NCI-H345 treated with DMSO at 0.1 percent for 48 hours (cell line): Measurements from ENCODE around the gene MLLT11.
"Not testable (repeated sequence)": the region's sequence is repeated elsewhere in the genome, so short reads cannot be mapped to it uniquely, and the experiment has no call there.

Experiments
- DNase-seq: peaks from one replicate; lab custom pipeline; 2025; ENCODE audit not compliant: unreplicated experiment; lab: John Stamatoyannopoulos, UW

MLLT11 gene

DNA sequence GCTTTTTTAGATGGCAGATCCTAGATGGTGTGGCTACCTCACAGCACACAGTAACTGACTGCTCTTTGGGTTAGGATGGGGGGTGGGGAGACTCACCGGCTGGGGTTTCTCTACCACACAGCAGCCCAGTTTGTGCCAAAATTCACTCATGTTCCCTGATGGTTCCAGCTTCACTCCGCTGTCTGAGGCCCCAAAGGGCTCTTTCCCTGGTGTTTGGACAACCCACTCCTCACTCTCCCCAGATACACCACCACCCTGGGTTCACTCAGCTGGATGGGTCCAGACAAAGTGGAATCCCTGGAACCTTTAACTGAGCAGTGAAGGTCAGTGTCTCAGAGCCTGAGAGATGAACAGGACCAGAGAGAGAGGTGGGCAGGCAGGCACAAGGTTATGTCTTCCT, 4.6 kb upstream of the MLLT11 start:
- no peak for DNase-seq

DNA sequence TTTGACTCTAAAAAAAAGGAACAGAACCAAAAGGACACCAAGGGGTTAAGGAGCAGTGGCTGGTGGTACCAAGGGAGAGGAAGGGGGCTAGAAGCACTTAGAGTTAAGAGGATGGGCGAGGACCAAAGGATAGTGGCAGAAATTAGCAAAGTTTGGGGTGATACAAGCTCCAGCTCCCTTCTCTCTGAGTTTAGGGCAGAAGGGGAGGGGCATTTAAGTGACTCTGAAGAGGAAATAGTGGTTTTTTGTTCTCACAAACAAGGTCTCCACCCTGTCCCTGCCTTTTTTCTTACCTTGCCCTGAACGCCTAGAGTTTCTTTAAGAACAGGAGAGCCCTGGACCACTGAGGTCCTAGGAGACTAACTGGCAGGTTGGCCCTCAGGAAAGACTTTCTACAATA, 4.0 kb upstream of the MLLT11 start:
- DNase-seq = no peak

DNA sequence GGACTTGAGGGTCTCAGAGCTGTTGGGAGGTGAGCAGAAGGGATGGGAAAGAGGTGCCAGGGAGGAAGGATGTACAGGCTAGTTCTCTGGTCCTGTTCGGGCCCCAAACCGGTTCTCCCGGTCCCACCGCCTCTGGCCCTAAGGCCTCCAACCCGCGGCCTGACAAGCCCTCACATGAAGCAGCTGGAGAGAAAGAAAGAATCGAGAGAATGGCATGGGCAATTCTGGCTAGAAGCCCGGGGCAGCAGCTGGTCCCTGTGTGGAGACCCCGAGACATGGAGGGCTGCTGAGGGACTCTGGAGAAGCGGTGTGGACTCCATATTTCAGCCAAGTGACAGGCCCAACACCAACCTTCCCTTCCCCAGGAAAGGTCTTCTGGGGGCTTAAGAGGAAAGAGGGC, 1.5 kb upstream of the MLLT11 start:
- DNase-seq = peak; percentile 67

DNA sequence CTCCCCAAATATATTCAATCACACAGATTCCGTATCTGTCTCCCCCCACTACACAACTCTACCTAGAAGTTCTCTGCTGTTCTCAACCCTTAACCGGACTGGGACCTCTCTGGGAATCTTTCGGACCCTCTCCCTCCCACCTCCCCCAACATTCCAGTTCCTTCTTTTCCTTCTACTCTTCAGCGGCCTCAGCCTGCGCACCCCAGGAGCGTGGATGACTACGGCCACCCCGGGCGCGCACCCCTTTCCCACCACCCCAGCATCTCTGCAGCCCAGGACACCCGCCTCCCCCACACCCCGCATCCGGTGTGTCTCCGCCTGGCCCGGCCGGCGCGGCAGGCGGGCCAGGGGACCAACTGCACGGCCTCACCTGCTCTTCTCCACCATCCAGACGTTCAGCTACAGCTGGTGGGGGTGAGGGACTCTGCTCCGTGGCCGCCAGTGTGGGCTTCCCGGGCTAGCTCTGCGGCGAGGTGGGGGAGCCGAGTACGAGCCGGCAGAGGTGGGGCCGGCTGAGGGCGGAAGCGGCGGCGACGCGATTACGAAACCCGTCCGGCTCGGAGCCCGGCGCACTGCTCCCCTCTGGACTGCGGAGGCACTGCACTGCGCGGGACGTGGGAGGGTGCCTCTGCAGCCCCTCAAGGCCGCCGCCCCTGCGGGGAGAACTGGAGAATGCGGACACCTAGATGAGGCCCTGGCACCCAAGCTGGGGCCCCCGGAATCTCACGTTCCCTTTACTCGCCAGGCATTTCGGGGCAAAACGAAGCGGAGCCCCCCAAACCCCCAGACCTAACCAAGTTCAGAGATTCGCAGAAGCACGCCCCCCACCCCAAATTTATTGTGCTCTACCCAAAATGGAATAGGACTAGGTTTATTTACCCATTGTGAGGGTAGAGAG, 839 bp upstream of the MLLT11 start, which contains the start of gene CDC42SE1:
Gene CDC42SE1, minus strand, starts transcription at position 514 of the 898 bp plus-strand sequence. CDS start 3,892 bp downstream, outside the sequence.
- peak; percentile 94 for DNase-seq

DNA sequence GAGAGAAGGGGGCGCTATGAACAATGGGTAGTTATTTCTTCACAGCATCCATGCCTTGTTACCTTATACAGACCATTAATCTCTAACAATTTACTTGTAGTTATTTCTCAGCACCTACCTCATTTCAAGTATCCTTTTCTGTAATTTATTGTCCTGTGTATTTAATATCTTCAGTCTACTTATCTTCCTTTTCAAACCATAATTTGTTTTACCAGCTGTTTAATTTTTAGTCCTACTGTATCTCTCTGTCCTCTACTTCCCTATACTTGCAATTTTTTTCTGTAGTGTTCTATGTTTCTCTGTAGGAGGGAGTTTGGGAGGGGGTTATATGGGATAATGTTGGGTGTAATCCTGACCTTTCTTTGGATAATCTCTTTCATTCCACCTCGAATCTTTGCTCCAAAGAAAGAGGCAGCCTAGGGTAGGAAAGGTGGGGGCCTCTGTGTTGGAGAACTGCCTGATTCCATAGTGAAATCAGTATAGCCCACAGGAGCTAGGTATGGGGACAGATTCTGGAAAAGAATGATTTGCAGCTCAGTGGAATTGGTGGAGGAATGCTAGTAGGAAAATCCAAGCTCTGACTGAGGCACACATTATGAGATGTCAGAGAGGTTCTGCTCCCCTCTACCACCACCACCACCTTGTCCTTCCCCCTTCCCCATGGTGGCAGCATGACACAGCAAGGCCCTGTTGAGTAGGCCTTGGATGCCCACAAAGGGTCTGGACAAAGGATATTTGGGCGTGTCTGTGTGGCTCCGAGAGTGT, 642 bp downstream of the MLLT11 start:
- peak; percentile 58 for DNase-seq

DNA sequence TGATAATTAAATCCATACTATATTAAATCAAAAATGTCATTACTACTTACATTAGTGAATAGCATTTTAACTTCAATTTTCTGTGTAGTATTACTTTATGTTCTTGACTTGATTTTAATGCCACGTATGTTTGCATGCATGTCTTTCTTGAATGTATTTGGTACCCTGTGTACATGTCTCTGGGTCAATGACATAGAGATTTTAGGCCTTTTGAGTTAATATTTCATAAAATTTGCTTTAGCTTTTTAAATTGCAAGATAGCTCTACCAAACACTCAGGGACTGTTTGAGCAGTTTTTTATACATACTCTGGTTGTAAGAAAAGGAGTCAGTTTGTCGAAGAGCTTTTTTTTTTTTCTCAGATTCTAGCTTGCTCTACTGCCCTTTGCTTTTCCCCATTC, 1.5 kb downstream of the MLLT11 start:
- no peak for DNase-seq

DNA sequence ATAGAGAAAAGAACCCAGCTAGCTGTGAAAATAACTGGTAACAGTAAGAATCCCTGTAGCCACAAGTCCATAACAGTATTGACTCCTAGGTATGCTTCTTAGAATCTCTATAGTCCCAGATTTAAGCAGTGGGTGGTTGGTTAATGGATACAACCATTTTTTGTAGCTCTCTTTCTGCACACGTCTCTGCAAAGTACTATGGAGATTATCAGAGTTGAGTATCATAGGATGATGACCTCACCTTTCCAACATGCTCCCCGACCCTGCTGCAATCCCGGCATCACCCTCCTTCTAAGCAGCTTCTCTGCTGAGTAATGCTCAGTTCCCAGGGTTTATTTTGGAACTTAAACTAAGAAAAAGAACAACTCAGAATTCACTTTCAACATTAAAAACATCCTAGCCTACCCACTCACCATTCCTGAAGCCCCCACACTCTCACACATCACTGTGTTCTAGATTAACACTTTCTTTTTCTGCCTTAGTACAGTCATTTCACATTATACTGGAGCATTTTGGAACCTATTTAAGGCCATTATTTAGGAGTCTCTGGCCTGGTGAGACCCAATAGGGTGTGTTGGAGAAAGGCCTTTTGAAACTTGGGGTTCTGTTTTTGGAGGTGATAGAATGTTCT, 2.7 kb downstream of the MLLT11 start:
- no peak for DNase-seq

DNA sequence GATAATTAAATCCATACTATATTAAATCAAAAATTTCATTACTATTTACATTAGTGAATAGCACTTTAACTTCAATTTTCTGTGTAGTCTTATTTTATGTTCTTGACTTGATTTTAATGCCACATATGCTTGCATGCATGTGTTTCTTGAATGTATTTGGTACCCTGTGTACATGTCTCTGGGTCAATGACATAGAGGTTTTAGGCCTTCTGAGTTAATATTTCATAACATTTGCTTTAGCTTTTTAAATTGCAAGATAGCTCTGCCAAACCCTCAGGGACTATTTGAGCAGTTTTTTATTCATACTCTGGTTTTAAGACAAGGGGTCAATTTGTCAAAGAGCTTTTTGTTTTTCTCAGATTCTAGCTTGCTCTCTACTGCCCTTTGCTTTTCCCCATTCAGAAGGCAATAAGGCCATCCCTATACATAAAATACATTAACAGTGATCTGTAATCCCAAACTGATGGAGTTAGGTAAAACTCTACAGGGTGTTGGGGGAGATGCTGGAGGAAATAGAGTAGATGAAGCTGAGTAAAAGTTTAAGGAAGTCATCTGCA, 5.0 kb downstream of the MLLT11 start:
- no peak for DNase-seq

DNA sequence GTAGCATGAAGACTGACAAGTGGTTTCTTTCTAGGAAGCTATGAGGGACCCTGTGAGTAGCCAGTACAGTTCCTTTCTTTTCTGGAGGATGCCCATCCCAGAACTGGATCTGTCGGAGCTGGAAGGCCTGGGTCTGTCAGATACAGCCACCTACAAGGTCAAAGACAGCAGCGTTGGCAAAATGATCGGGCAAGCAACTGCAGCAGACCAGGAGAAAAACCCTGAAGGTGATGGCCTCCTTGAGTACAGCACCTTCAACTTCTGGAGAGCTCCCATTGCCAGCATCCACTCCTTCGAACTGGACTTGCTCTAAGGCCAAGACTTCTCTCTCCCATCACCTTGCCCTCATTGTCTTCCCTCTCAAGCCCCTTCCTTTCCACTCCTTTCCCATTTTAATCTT, 7.0 kb downstream of the MLLT11 start:
- DNase-seq = no peak

DNA sequence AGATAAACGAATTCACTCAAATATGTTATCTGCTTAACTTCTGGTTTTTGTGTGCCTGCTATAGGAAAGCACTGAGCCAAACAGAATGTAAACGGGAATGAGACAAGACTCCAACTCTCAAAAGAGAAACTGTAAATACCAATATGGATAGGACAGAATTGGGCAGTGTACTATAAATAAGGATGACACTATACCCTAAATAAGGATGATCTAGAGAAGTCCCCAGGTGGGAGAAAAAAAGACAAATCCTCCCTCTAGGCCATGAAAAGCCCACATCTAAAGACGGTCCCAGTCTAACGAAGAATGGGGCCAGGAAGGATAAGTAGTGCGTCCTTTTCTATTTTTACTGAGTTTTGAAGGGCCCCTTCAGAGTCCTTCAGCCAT, 8.9 kb downstream of the MLLT11 start:
- peak; percentile 99 for DNase-seq

DNA sequence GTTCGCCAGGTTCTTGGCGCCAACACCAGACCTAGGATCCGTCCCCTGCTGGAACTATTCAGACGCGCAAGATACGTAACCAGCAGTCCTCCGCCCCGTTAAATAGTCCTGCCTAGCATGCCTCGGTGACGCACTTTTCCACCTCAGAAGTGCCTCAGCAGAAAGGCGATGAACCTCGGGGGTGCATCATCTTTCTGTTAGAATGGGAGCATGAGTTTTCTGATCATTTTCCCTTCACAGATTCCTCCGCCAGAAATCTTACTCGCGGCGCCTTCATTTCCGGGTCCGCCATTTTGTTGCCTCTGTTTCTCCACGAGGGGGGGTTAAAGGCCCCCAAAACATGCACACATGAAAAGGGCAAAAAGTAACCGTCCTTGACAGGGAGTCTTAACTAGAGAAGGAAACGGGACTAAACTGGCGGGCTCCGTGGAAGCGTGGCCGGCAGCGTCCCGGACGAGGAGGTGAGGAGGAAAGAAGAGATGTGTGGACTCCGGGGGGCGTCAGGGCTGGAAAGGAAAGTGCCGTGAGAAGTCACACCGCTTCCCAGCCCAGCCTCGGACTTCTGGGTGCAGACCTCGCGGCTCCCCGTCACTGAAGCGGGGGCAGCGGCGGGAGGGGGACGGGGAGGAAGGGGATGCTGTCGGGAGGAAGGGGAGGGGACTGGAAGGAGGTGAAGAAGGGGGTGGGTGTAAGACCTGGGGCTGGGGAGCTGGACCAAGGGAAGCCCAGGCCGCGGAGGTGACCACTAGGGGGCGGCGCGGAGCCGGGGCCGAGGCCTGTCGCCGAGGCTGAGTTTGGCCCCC, 10.5 kb downstream of the MLLT11 start, which contains the start of gene GABPB2:
Gene GABPB2, plus strand, starts transcription at position 288 of the 803 bp plus-strand sequence. CDS start 17,429 bp downstream, outside the sequence.
- peak; percentile 99 for DNase-seq

DNA sequence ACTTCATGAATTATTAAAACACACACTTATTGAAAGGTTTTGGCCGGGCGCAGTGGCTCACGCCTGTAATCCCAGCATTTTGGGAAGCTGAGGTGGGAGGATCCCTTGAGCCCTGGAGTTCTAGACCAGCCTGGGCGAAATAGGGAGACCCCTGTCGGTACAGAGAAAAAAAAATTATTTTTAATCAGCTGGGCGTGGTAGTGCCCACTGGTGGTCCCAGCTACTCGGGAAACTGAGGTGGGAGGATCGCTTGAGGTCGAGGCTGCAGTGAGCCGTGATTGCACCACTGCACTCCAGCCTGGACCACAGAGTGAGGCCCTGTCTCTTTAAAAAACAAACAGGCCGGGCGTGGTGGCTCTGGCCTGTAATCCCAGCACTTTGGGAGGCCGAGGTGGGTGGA, 12.0 kb downstream of the MLLT11 start:
- no peak for DNase-seq

DNA sequence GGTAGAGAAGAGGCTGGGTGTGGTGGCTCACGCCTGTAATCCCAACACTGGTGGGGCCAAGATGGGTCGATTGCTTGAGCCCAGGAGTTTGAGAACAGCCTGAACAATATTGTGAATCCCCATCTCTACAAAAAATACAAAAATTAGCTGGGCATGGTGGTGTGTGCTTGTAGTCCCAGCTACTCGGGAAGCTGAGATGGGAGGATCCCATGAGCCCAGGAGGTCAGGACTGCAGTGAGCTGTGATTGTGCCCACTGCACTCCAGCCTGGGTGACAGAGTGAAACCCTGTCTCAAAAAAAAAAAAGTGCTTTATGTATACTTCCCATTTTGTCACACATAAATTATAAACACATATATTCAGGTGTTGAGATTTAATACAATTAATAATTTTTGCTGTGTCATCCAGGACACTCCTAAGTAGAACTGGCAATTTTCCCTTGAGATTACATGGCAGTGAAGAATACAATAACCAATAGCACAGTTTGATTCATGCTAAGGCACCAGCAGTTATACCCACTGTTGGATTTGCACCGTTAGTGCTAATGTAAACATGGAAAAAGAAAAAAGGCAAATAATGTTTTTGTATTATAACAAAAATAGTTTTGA, 25.9 kb downstream of the MLLT11 start:
- no peak for DNase-seq

DNA sequence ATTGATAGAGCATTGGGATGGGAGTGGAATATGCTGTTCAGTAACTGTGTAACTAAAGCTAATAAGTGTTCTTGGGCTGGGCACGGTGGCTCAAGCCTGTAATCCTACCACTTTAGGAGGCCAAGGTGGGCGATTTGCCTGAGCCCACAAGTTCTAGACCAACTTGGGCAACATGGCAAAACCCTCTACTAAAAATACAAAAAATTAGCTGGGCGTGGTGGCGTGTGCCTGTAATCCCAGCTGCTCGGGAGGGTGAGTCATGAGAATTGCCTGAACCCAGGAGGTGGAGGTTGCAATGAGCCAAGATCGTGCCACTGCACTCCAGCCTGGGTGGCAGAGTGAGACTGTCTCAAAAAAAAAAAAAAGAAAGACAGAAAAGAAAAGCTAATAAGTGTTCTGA, 37.2 kb downstream of the MLLT11 start:
- not testable (repeated sequence) for DNase-seq

DNA sequence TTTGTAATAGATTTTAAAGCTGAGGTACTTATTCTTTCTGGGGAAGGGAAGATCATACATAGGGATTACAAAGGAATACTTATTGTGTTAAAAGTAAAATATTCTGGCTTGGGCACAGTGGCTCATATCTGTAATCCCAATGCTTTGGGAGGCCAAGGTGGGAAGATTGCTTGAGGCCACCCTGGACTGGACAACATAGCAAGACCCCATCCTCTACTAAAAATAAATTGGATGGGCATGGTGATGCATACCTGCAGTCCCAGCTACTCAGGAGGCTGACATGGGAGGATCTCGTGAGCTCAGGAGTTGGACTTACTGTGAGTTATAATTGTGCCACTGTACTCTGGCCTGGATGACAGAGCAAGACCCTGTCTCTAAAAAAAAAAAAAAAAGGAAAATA, 37.9 kb downstream of the MLLT11 start:
- DNase-seq = no peak

DNA sequence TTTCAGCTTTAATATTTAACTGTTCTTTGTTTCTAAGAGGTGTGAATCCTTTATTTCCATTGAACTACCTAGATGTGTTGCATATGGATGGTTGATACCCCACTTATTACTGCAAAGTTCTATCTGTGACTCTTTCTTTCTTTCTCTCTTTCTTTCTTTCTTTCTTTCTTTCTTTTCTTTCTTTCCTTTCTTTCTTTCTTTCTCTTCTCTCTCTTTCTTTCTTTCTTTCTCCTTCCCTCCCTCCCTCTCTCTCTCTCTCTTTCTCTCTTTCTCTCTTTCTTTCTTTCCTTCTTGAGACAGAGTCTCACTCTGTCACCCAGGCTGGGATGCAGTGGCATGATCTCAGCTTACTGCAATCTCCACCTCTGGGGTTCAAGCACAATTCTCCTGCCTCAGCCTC, 44.4 kb downstream of the MLLT11 start:
- no peak for DNase-seq

DNA sequence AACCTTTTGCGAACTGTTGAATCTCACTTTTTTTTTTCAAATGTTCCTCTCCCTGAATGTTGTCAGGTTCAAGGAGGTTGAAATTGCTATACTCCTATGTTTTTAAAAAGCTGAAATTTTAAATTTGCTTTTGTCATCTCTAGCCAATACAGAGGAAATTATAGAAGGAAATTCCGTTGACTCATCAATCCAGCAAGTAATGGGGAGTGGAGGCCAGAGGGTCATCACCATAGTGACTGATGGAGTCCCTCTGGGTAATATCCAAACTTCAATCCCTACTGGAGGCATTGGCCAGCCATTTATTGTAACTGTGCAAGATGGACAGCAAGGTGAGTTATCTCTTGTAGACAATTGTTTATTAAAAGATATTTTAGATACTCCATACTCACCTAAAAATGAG, 46.7 kb downstream of the MLLT11 start:
- no peak for DNase-seq

DNA sequence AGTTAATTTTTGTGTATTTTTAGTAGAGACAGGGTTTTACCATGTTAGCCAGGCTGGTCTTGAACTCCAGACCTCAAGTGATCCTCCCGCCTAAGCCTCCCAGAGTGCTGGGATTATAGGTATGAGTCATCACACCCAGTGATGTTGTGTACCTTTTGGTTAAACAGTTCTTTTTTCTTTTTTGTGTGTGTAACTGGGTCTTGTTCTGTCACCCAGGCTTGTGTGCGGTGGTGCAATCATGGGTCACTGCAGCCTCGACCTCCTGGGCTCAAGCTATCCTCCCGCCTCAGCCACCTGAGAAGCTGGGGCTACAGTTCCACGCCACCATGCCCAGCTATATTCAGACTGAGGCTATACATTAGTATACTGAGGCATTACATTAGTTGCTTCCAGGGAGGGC, 48.1 kb downstream of the MLLT11 start:
- DNase-seq = no peak

DNA sequence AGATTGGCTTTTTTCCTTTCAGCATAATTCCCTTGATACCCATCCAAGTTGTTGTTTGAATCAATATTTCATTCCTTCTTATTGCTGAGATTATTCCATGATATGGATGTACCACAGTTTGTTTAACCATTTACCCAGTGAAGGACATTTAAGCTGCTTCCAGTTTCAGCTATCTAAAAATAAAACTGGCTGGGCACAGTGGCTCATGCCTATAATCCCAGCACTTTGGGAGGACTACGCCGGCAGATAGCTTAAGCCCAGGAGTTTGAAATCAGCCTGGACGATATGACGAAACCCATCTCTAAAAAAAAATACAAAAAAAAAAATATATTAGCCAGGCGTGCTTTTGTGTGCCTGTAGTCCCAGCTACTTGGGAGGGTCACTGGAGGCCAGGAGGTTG, 53.7 kb downstream of the MLLT11 start:
- DNase-seq = no peak
